ENCODE data around the gene ZNF343.
"Not testable (repeated sequence)": the region's sequence is repeated elsewhere in the genome, so short reads cannot be mapped to it uniquely, and the experiment has no call there.

ZNF343 gene

DNA sequence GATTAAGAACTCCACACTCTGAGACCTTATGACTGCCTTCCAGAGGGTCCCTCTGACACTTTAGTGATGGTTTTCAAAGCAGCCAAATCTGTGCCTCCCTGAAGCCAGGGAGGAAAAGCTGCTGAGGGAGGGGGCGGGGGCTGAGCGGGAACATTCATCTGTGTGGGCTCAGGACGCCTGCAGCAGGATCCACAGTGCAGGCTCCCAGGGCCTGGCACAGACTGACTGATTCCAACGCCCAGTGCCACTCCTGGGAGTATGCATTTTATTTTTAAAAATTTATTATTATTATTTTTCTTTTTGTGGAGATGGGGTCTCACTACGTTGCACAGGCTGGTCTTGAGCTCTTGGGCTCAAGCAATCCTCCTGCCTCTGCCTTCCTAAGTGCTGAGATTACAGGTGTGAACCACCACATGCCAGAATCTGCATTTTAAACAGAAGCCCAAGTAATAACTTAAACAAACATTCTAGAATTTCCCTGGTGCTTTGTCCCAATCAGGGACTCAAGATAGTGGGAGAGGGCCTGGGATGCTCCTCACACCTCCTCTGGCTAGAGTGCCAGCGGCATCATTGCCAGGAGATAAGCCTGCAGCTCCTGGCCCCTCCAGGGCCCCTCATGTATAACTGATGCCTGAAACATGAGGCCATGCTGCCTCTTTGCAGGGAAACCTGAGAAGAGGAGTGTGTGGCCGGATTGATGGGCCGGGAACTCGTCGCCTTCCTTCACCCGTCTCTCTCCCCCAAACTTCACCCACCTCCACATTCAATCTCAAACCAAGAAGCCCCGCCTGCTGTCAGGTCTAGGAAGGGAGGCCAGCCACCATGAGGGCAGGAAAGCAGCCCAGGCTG lies 27.2 kb upstream of the ZNF343 start:
- Histone ChIP-seq H3K9me3 (ENCODE audit: control insufficient read depth, low read length) (no peaks in the 10 kb centered on the region), H3K27ac (ENCODE audit: low read depth, low read length, severe bottlenecking) (no peak overlapping the region), H3K36me3 (ENCODE audit: control insufficient read depth, insufficient read depth, low read length) (no peaks in the 10 kb centered on the region), H3K4me3 (ENCODE audit: extremely low read depth, insufficient read depth, low read length, poor library complexity, severe bottlenecking) (no peak overlapping the region), H3K4me1 (ENCODE audit: control insufficient read depth, insufficient read depth, low read length, poor library complexity, severe bottlenecking) (no peaks in the 10 kb centered on the region)
- 51 to 67% methylated on average over 4 to 5 of the region's 12 CpGs for WGBS, 2 experiments (ENCODE audit: insufficient coverage in 2 of 2)

- no peak overlapping the region for H3K4me3 ChIP-seq (ENCODE audit: extremely low read depth, insufficient read depth, low read length, poor library complexity, severe bottlenecking)
- no peaks in the 10 kb centered on the region for H3K4me1 ChIP-seq (ENCODE audit: control insufficient read depth, insufficient read depth, low read length, poor library complexity, severe bottlenecking)
- no peaks in the 10 kb centered on the region for H3K36me3 ChIP-seq (ENCODE audit: control insufficient read depth, insufficient read depth, low read length)
- no peak overlapping the region for H3K27ac ChIP-seq (ENCODE audit: low read depth, low read length, severe bottlenecking)
- no peaks in the 10 kb centered on the region for H3K9me3 ChIP-seq (ENCODE audit: control insufficient read depth, low read length)
- WGBS, 2 experiments (ENCODE audit: insufficient coverage in 2 of 2): 92 to 97% methylated on average over 3 to 8 of the region's 8 CpGs
Measured at GRCh38 chr20:2533118-2533517, 24.4 kb upstream of the ZNF343 start.

DNA sequence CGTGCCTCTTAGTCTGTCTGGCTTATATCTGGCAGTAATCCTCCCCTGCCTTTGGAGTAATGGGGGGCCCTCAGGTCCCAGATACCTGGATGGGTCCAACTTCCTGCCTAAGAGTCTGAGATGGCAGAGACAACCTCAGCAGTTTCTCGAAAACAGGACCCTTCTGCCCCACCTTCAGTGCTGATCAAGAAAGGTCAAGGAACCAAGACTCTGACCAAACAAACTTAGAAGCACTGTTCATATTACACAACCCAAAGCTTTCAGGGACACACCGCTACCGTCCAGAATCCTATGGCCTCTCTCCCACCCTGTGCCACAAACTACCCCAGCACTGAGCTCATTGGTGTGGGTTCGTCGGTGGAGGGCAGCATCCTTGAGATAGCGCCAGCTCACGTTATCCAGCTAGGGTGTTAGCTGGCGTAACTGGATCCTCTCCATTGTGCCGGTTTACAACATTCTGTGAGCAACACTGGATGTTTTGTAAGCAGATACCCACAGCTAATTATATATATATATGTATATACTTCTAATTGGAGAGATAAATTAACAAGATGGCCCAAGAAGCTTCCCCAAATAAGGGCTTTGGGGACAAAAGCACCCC lies 20.1 kb upstream of the ZNF343 start:
- Histone ChIP-seq H3K27ac (ENCODE audit: low read depth, low read length, severe bottlenecking) (no peak overlapping the region), H3K4me1 (ENCODE audit: control insufficient read depth, insufficient read depth, low read length, poor library complexity, severe bottlenecking) (no peaks in the 10 kb centered on the region), H3K36me3 (ENCODE audit: control insufficient read depth, insufficient read depth, low read length) (no peaks in the 10 kb centered on the region), H3K4me3 (ENCODE audit: extremely low read depth, insufficient read depth, low read length, poor library complexity, severe bottlenecking) (no peak overlapping the region), H3K9me3 (ENCODE audit: control insufficient read depth, low read length) (no peaks in the 10 kb centered on the region)
- 81 to 90% methylated on average over 3 to 9 of the region's 10 CpGs for WGBS, 2 experiments (ENCODE audit: insufficient coverage in 2 of 2)

DNA sequence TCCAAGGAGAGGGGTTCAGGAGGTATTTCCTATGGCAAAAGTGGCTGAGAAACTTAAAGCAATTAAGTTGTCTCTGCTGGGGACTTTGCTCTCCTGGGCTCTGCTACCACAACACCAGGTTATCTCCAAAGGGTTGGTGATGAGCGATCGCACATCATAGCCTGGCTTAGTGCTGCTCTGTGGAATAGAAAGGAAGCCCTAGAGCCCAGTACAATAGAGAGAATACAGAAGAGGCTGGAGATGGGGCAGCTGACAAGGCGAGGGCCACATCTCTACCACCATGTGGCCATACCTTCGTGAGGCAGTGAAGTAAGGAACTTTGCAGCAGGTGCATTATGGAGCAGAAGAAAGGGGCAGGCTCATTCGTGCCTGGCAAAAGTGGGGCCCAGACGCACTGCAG lies 19.0 kb upstream of the ZNF343 start:
- WGBS, 2 experiments (ENCODE audit: insufficient coverage in 2 of 2): 75 to 100% methylated on average over 1 to 6 of the region's 6 CpGs
- H3K27ac ChIP-seq (ENCODE audit: low read depth, low read length, severe bottlenecking): no peak overlapping the region
- no peaks in the 10 kb centered on the region for H3K4me1 ChIP-seq (ENCODE audit: control insufficient read depth, insufficient read depth, low read length, poor library complexity, severe bottlenecking)
- no peaks in the 10 kb centered on the region for H3K9me3 ChIP-seq (ENCODE audit: control insufficient read depth, low read length)
- no peak overlapping the region for H3K4me3 ChIP-seq (ENCODE audit: extremely low read depth, insufficient read depth, low read length, poor library complexity, severe bottlenecking)
- no peaks in the 10 kb centered on the region for H3K36me3 ChIP-seq (ENCODE audit: control insufficient read depth, insufficient read depth, low read length)

DNA sequence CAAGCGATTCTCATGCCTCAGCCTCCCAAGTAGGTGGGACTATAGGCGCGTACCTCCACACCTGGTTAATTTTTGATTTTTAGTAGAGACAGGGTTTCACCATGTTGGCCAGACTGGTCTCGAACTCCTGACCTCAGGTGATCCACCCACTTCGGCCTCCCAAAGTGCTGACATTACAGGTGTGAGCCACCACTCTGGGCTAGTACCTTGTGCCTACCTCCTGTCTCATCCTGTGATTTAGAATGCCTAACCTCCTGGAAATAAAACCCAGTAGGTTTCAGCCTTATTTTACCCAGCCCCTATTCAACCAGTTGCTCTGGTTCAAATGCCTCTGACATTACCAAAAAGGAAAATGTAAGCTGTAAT lies 17.5 kb upstream of the ZNF343 start:
- not testable (repeated sequence) for H3K4me1 ChIP-seq (ENCODE audit: control insufficient read depth, insufficient read depth, low read length, poor library complexity, severe bottlenecking); H3K4me3 ChIP-seq (ENCODE audit: extremely low read depth, insufficient read depth, low read length, poor library complexity, severe bottlenecking); H3K36me3 ChIP-seq (ENCODE audit: control insufficient read depth, insufficient read depth, low read length); H3K9me3 ChIP-seq (ENCODE audit: control insufficient read depth, low read length); H3K27ac ChIP-seq (ENCODE audit: low read depth, low read length, severe bottlenecking)
- 88 to 100% methylated on average over 1 to 5 of the region's 5 CpGs for WGBS, 2 experiments (ENCODE audit: insufficient coverage in 2 of 2)

- H3K36me3 ChIP-seq (ENCODE audit: control insufficient read depth, insufficient read depth, low read length): no peaks in the 10 kb centered on the region
- peak overlapping the region; percentile 67 for H3K4me3 ChIP-seq (ENCODE audit: extremely low read depth, insufficient read depth, low read length, poor library complexity, severe bottlenecking)
- H3K27ac ChIP-seq (ENCODE audit: low read depth, low read length, severe bottlenecking): no peak overlapping the region
- no peaks in the 10 kb centered on the region for H3K4me1 ChIP-seq (ENCODE audit: control insufficient read depth, insufficient read depth, low read length, poor library complexity, severe bottlenecking)
- H3K9me3 ChIP-seq (ENCODE audit: control insufficient read depth, low read length): no peaks in the 10 kb centered on the region
- 2% methylated on average over 53 to 60 of the region's 64 CpGs for WGBS, 2 experiments (ENCODE audit: insufficient coverage in 2 of 2)
Measured at GRCh38 chr20:2524709-2525506, 16.2 kb upstream of the ZNF343 start.

- WGBS, 2 experiments (ENCODE audit: insufficient coverage in 2 of 2): 4 to 9% methylated on average over 21 to 23 of the region's 26 CpGs
- Histone ChIP-seq H3K9me3 (ENCODE audit: control insufficient read depth, low read length) (no peaks in the 10 kb centered on the region), H3K36me3 (ENCODE audit: control insufficient read depth, insufficient read depth, low read length) (no peaks in the 10 kb centered on the region), H3K27ac (ENCODE audit: low read depth, low read length, severe bottlenecking) (no peak overlapping the region), H3K4me3 (ENCODE audit: extremely low read depth, insufficient read depth, low read length, poor library complexity, severe bottlenecking) (peak overlapping the region; percentile 67), H3K4me1 (ENCODE audit: control insufficient read depth, insufficient read depth, low read length, poor library complexity, severe bottlenecking) (no peaks in the 10 kb centered on the region)
Measured at GRCh38 chr20:2523919-2524708, 15.4 kb upstream of the ZNF343 start.

DNA sequence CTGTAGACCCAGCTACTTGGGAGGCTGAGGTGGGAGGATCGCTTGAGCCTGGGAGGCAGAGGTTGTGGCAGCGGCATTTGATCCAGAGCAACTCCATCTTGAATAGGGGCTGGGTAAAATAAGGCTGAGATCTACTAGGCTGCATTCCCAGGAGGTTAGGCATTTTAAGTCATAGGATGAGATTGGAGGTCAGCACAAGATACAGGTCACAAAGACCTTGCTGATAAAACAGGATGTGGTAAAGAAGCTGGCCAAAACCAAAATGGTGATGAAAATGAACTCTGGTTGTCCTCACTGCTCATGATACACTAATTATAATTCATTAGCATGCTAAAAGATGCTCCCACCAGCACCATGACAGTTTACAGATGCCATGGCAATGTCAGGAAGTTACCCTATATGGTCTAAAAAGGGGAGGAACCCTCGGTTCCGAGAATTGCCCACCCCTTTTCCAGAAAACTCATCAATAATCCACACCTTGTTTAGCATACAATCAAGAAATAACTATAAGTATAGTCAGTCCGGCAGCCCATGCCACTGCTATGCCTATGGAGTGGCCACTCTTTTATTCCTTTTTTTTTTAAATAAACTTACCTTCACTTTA lies 14.2 kb upstream of the ZNF343 start:
- WGBS, 2 experiments (ENCODE audit: insufficient coverage in 2 of 2): 70 to 97% methylated on average over 3 to 4 of the region's 5 CpGs
- H3K36me3 ChIP-seq (ENCODE audit: control insufficient read depth, insufficient read depth, low read length); H3K27ac ChIP-seq (ENCODE audit: low read depth, low read length, severe bottlenecking); H3K4me1 ChIP-seq (ENCODE audit: control insufficient read depth, insufficient read depth, low read length, poor library complexity, severe bottlenecking); H3K4me3 ChIP-seq (ENCODE audit: extremely low read depth, insufficient read depth, low read length, poor library complexity, severe bottlenecking); H3K9me3 ChIP-seq (ENCODE audit: control insufficient read depth, low read length): not testable (repeated sequence)

DNA sequence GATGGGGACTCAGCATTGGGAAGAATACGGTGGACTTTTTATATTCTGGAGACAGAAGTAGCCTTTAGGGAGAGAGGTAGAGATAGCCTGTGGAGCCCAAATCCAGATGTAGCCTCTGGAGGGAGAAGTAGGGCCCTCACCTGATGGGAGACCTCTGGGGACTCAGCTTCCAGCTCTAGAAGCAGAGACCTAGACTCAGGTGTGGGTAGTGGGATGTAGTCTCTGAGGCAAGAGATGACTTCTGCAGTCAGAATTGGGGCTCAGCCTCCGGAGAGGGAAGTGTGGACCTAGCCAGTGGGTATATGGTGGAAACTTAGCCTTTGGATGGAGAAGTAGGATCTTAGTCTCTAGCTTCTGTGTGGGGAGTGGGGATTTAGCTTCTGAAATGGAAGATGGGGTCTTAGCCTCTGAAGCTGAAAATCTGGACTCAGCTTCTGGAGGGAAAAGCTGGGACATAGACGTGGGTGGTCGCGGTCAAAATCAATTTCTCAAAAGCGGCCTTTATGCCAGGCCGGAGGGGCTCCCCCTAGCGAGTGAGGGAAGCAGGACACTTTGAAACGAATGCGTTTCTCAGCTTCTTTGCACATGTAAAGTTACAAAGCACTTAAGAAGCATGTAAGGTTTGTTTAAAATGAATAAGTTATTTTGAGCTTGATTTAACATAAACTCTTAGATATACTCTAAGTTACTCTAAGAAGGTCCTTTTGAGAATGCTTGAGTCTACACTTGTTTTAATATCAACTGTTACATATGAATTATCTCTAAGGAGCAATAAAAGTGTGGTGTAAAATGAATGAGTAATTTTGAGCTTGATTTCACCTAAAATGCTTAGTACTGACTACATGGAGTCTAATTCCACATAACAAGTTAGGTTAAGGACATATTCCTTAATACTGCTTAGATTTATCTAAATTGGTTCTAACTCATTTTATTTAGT lies 12.9 kb upstream of the ZNF343 start:
- Histone ChIP-seq H3K27ac (ENCODE audit: low read depth, low read length, severe bottlenecking) (no peak overlapping the region), H3K36me3 (ENCODE audit: control insufficient read depth, insufficient read depth, low read length) (no peaks in the 10 kb centered on the region), H3K9me3 (ENCODE audit: control insufficient read depth, low read length) (no peaks in the 10 kb centered on the region), H3K4me1 (ENCODE audit: control insufficient read depth, insufficient read depth, low read length, poor library complexity, severe bottlenecking) (no peaks in the 10 kb centered on the region), H3K4me3 (ENCODE audit: extremely low read depth, insufficient read depth, low read length, poor library complexity, severe bottlenecking) (no peak overlapping the region)
- 28 to 48% methylated on average over 5 to 8 of the region's 10 CpGs for WGBS, 2 experiments (ENCODE audit: insufficient coverage in 2 of 2)
